Gastroesophageal sphincter (tissue), 4 donors: ENCODE results near the gene USP12. TPM values are rescaled to one million over a fixed set of nuclear protein-coding genes. Genes with fewer than 3 reads are reported as not detected.
"Not testable (repeated sequence)": the region's sequence is repeated elsewhere in the genome, so short reads cannot be mapped to it uniquely, and the experiment has no call there.

Source experiments
- ATAC-seq: fragments of 150-250 bp; one replicate; pipeline ENCODE4 v1.9.1; 2016; ENCODE audit warnings: mild to moderate bottlenecking, moderate library complexity
- H3K27ac ChIP-seq, 4 donors: fragments of 200-600 bp; sonication (generic) in 3 of 4; 1 replicate in 3 of 4; 2 replicates in 1 of 4; pipeline ENCODE4 v1.5.1; 2016 to 2019
- H3K27me3 ChIP-seq: fragments of 200-600 bp; sonication (generic); one replicate; pipeline ENCODE4 v1.5.1; 2019
- H3K36me3 ChIP-seq, 2 donors: fragments of 200-600 bp; sonication (generic); one replicate each; pipeline ENCODE4 v1.5.1; 2019; ENCODE audit warnings: control low read depth in 1 of 2
- H3K4me1 ChIP-seq, 3 donors: fragments of 200-600 bp; sonication (generic); 1 replicate in 2 of 3; 2 replicates in 1 of 3; pipeline ENCODE4 v1.5.1; 2016 to 2019; ENCODE audit warnings: control low read depth in 2 of 3
- H3K4me3 ChIP-seq, 2 donors: fragments of 200-600 bp; sonication (generic); one replicate each; pipeline ENCODE4 v1.5.1; 2019; ENCODE audit warnings: mild to moderate bottlenecking in 1 of 2, moderate library complexity in 1 of 2
- H3K9me3 ChIP-seq, 3 donors: fragments of 200-600 bp; sonication (generic); one replicate each; pipeline ENCODE4 v1.5.1; 2017 to 2019; ENCODE audit warnings: control low read depth in 2 of 3
- CTCF ChIP-seq, 4 experiments: fragments of 200-600 bp in 2 of 4; fragments of 450-650 bp in 2 of 4; sonication (generic) in 1 of 4; IDR thresholded peaks; one replicate each; pipeline ENCODE4 v1.5.1; 2017 to 2019; ENCODE audit warnings: antibody characterized with exemption in 4 of 4, mild to moderate bottlenecking in 2 of 4, moderate library complexity in 2 of 4
- EP300 ChIP-seq: sonication (generic); formaldehyde crosslinking; IDR thresholded peaks from one replicate; pipeline ENCODE4 v1.6.1; 2017; ENCODE audit warnings: antibody characterized with exemption, mild to moderate bottlenecking
- POLR2A ChIP-seq, 2 donors: fragments of 450-650 bp; IDR thresholded peaks; one replicate each; pipeline ENCODE4 v1.6.1; 2017; ENCODE audit warnings: antibody characterized with exemption in 2 of 2, mild to moderate bottlenecking in 2 of 2, moderate library complexity in 1 of 2
- POLR2AphosphoS5 ChIP-seq: sonication (generic); formaldehyde crosslinking; IDR thresholded peaks from one replicate; pipeline ENCODE4 v1.6.1; 2017; ENCODE audit warnings: antibody characterized with exemption
- WGBS, 2 donors: methylation state at CpG; one replicate each; pipeline ENCODE4 v1.1.5; 2018; ENCODE audit warnings: low coverage in 1 of 2; 5-methylcytosine and 5-hydroxymethylcytosine counted together
- total RNA-seq, 4 donors: library from RNA; depleted of rRNA; stranded (reverse); fragments of >200 nt; gene quantifications; one replicate each; pipeline ENCODE4 v1.1.0, GENCODE V29; 2016

The USP12 gene
- total RNA-seq, 4 donors from 2014 or later, result 55.7 to 116 (median 78.8) TPM

GRCh38 chr13:27079421-27079958 lies 92.1 kb downstream of the USP12 start:
- Histone ChIP-seq H3K27ac (peak overlapping the region in 3 of 4 donors; percentile 37 to 61 (median 59)), H3K27me3 (no peaks in the 10 kb centered on the region), H3K4me3 (no peak overlapping the region), H3K36me3 (peaks cover 0 to 23% of the 10 kb centered on the region in 2 donors), H3K4me1 (peaks cover 4 to 39% (median 11%) of the 10 kb centered on the region in 3 donors), H3K9me3 (no peaks in the 10 kb centered on the region)
- ATAC-seq, result peak; percentile 68
- 64 to 81% methylated on average over 2 to 3 of the region's 3 CpGs for WGBS, 2 donors
- no peak for TF ChIP-seq POLR2A (IDR thresholded peaks at IDR 0.05)
- no peak for TF ChIP-seq CTCF (IDR thresholded peaks at IDR 0.05)
- no peak for TF ChIP-seq EP300
- peak; percentile 34 for TF ChIP-seq POLR2AphosphoS5

GRCh38 chr13:27077451-27077850 lies 94.2 kb downstream of the USP12 start:
- H3K27me3 ChIP-seq, result no peaks in the 10 kb centered on the region
- 67 to 74% methylated on average over 1 of the region's 1 CpG for WGBS, 2 donors
- no peaks in the 10 kb centered on the region for H3K9me3 ChIP-seq
- no peak overlapping the region for H3K4me3 ChIP-seq
- ATAC-seq, result no peak
- peaks cover 0 to 37% of the 10 kb centered on the region in 2 donors for H3K36me3 ChIP-seq
- no peak overlapping the region for H3K27ac ChIP-seq
- TF ChIP-seq POLR2AphosphoS5 (no peak), CTCF (IDR thresholded peaks at IDR 0.05) (no peak), EP300 (no peak), POLR2A (IDR thresholded peaks at IDR 0.05) (no peak)
- peaks cover 4 to 50% (median 11%) of the 10 kb centered on the region in 3 donors for H3K4me1 ChIP-seq

- H3K27ac ChIP-seq, result no peak overlapping the region
- H3K4me1 ChIP-seq, result peaks cover 4 to 50% (median 11%) of the 10 kb centered on the region in 3 donors
- H3K9me3 ChIP-seq, result no peaks in the 10 kb centered on the region
- peaks cover 0 to 37% of the 10 kb centered on the region in 2 donors for H3K36me3 ChIP-seq
- ATAC-seq, result no peak
- no peak overlapping the region for H3K4me3 ChIP-seq
- TF ChIP-seq POLR2AphosphoS5 (no peak), POLR2A (IDR thresholded peaks at IDR 0.05) (no peak), EP300 (no peak), CTCF (IDR thresholded peaks at IDR 0.05) (no peak)
- no peaks in the 10 kb centered on the region for H3K27me3 ChIP-seq
Measured at GRCh38 chr13:27076421-27076820, 95.2 kb downstream of the USP12 start.

GRCh38 chr13:27073186-27073585 lies 98.4 kb downstream of the USP12 start:
- H3K27ac ChIP-seq, result no peak overlapping the region
- ATAC-seq, result no peak
- H3K4me1 ChIP-seq, result peaks cover 0 to 32% (median 8%) of the 10 kb centered on the region in 3 donors
- 83% methylated on average over 1 of the region's 1 CpG; no CpG with 5 or more reads in 1 of the 2 donors for WGBS, 2 donors
- peaks cover 0 to 45% of the 10 kb centered on the region in 2 donors for H3K36me3 ChIP-seq
- TF ChIP-seq POLR2A (IDR thresholded peaks at IDR 0.05) (no peak), EP300 (no peak), POLR2AphosphoS5 (no peak), CTCF (IDR thresholded peaks at IDR 0.05) (no peak)
- H3K4me3 ChIP-seq, result no peak overlapping the region
- H3K27me3 ChIP-seq, result no peaks in the 10 kb centered on the region
- no peaks in the 10 kb centered on the region for H3K9me3 ChIP-seq

DNA sequence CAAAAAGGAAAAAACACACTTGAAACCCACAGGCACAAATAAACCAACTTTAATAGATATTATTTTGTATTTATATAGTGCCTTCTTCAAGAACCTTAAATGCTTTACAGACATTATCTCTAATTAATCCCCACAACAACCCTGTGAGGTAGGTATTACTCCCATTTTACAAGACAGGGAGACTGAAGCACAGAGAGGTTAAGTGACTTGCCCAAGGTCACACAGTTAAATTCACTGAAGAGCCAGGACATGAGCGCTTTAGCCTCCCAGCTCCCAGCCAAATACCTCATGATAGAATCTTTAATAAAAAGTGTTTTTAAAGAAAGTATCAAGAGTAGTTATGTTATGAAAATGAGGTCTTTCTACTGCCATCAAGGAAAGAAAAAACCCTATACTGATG lies 105.5 kb downstream of the USP12 start:
- ATAC-seq, H3K27me3 ChIP-seq, H3K27ac ChIP-seq, H3K4me3 ChIP-seq, H3K9me3 ChIP-seq: not testable (repeated sequence)
- H3K36me3 ChIP-seq, result peaks cover 0 to 27% of the 10 kb centered on the region in 2 donors
- WGBS, 2 donors, result 100% methylated on average over 1 of the region's 1 CpG
- peaks cover 0 to 16% (median 0%) of the 10 kb centered on the region in 3 donors for H3K4me1 ChIP-seq
